Esophagus muscularis mucosa (tissue), 4 donors: Measurements from ENCODE around the gene TGM3. TPM values are rescaled to one million over a fixed set of nuclear protein-coding genes. Genes with fewer than 3 reads are reported as not detected.
A peak's percentile ranks its signal among the peaks of the same experiment; 100 is the strongest.

Source experiments
- DNase-seq: peaks from one replicate; pipeline ENCODE4 v3.0.0-alpha.2; 2017; ENCODE audit errors: extremely low spot score
- H3K27ac ChIP-seq, 4 donors: fragments of 200-600 bp; sonication (generic); replicated peaks in 1 of 4; 1 replicate in 3 of 4; 2 replicates in 1 of 4; pipeline ENCODE4 v1.5.1; 2016 to 2019; ENCODE audit warnings: mild to moderate bottlenecking in 1 of 4
- H3K27me3 ChIP-seq, 4 donors: fragments of 200-600 bp; sonication (generic); one replicate each; pipeline versions ENCODE4 v1.5.1 to v1.6.0; 2016 to 2019
- H3K36me3 ChIP-seq, 4 donors: fragments of 200-600 bp; sonication (generic); one replicate each; pipeline ENCODE4 v1.5.1; 2016 to 2019
- H3K4me1 ChIP-seq, 4 donors: fragments of 200-600 bp; sonication (generic); one replicate each; pipeline ENCODE4 v1.5.1; 2016 to 2019
- H3K4me3 ChIP-seq, 4 donors: fragments of 200-600 bp; sonication (generic); 1 replicate in 2 of 4; 2 replicates in 2 of 4; pipeline ENCODE4 v1.5.1; 2016 to 2019; ENCODE audit warnings: mild to moderate bottlenecking in 4 of 4, moderate library complexity in 1 of 4
- H3K9me3 ChIP-seq, 4 donors: fragments of 200-600 bp; sonication (generic); 1 replicate in 3 of 4; 2 replicates in 1 of 4; pipeline ENCODE4 v1.5.1; 2016 to 2019
- CTCF ChIP-seq, 3 experiments: fragments of 200-600 bp in 2 of 3; fragments of 450-650 bp in 1 of 3; sonication (generic) in 2 of 3; IDR thresholded peaks; one replicate each; pipeline ENCODE4 v1.5.1; 2017 to 2019; ENCODE audit warnings: antibody characterized with exemption in 3 of 3, mild to moderate bottlenecking in 2 of 3, moderate library complexity in 1 of 3
- EP300 ChIP-seq: sonication (generic); formaldehyde crosslinking; IDR thresholded peaks from one replicate; pipeline ENCODE4 v1.6.1; 2017; ENCODE audit warnings: antibody characterized with exemption
- POLR2A ChIP-seq: fragments of 450-650 bp; IDR thresholded peaks from one replicate; pipeline ENCODE4 v1.6.1; 2017; ENCODE audit warnings: antibody characterized with exemption, moderate library complexity, mild to moderate bottlenecking, low read depth
- POLR2AphosphoS5 ChIP-seq, 2 donors: sonication (generic); formaldehyde crosslinking; IDR thresholded peaks; one replicate each; pipeline ENCODE4 v1.6.1; 2017; ENCODE audit warnings: antibody characterized with exemption in 2 of 2
- WGBS: methylation state at CpG from one replicate; pipeline ENCODE4 v1.1.5; 2018; 5-methylcytosine and 5-hydroxymethylcytosine counted together
- intact Hi-C: fragments of 100-400 bp; cut with DNase I; formaldehyde crosslinking; loops from one replicate; pipeline ENCODE4 v1.15.1; 2023
- total RNA-seq, 4 donors: library from RNA; depleted of rRNA; stranded (reverse); fragments of >200 nt; gene quantifications; one replicate each; pipeline versions ENCODE4 v1.1.0 to v1.2.1, GENCODE V29; 2016

TGM3 gene
- total RNA-seq, 4 donors from 2014 or later, result 0.83 TPM; not detected in 3

- no peak for TF ChIP-seq POLR2AphosphoS5 (IDR thresholded peaks at IDR 0.05)
- no peak for TF ChIP-seq CTCF (IDR thresholded peaks at IDR 0.05)
- TF ChIP-seq EP300, result no peak
- TF ChIP-seq POLR2A, result no peak
- WGBS, result 90% methylated on average over 5 of the region's 5 CpGs
Measured at GRCh38 chr20:2337142-2337541, 41.3 kb downstream of the TGM3 start.

GRCh38 chr20:2338411-2339066, 42.7 kb downstream of the TGM3 start:
- peaks cover 0 to 15% (median 0%) of the 10 kb centered on the region in 4 donors for H3K27me3 ChIP-seq
- intact Hi-C loops, result no loop called here
- no peaks in the 10 kb centered on the region for H3K4me1 ChIP-seq
- no peak for TF ChIP-seq POLR2A
- TF ChIP-seq CTCF (IDR thresholded peaks at IDR 0.05), result no peak
- TF ChIP-seq POLR2AphosphoS5 (IDR thresholded peaks at IDR 0.05), result no peak
- no peak for TF ChIP-seq EP300
- no peak overlapping the region for H3K4me3 ChIP-seq
- H3K36me3 ChIP-seq, result no peaks in the 10 kb centered on the region
- no peak for DNase-seq
- H3K9me3 ChIP-seq, result no peaks in the 10 kb centered on the region
- no peak overlapping the region for H3K27ac ChIP-seq
- WGBS, result 64% methylated on average over 5 of the region's 5 CpGs

More at GRCh38 chr20:2337142-2337541, 41.3 kb downstream of the TGM3 start:
- Histone ChIP-seq H3K4me3 (no peak overlapping the region), H3K4me1 (no peaks in the 10 kb centered on the region), H3K9me3 (no peaks in the 10 kb centered on the region), H3K36me3 (no peaks in the 10 kb centered on the region), H3K27ac (no peak overlapping the region), H3K27me3 (peaks cover 0 to 18% (median 0%) of the 10 kb centered on the region in 4 donors)
- intact Hi-C loops, result no loop called here
- DNase-seq, result no peak

- no peak overlapping the region for H3K4me3 ChIP-seq
- TF ChIP-seq POLR2AphosphoS5 (IDR thresholded peaks at IDR 0.05), result no peak
- no peak for TF ChIP-seq CTCF (IDR thresholded peaks at IDR 0.05)
- no peak for TF ChIP-seq EP300
- peaks cover 0 to 15% (median 0%) of the 10 kb centered on the region in 4 donors for H3K27me3 ChIP-seq
- intact Hi-C loops, result no loop called here
- no peaks in the 10 kb centered on the region for H3K4me1 ChIP-seq
- H3K36me3 ChIP-seq, result no peaks in the 10 kb centered on the region
- no peak overlapping the region for H3K27ac ChIP-seq
- WGBS, result 71% methylated on average over 2 of the region's 11 CpGs
- H3K9me3 ChIP-seq, result no peaks in the 10 kb centered on the region
- DNase-seq, result peak; percentile 82
Measured at GRCh38 chr20:2340136-2340535, 44.3 kb downstream of the TGM3 start.

- peak; percentile 68 for DNase-seq
- no peaks in the 10 kb centered on the region for H3K4me1 ChIP-seq
- intact Hi-C loops, result no loop called here
- 74% methylated on average over 6 of the region's 6 CpGs for WGBS
- H3K27ac ChIP-seq, result no peak overlapping the region
- H3K27me3 ChIP-seq, result peaks cover 0 to 15% (median 0%) of the 10 kb centered on the region in 4 donors
- no peaks in the 10 kb centered on the region for H3K9me3 ChIP-seq
- H3K36me3 ChIP-seq, result no peaks in the 10 kb centered on the region
- TF ChIP-seq CTCF (IDR thresholded peaks at IDR 0.05) (no peak), EP300 (no peak), POLR2AphosphoS5 (IDR thresholded peaks at IDR 0.05) (no peak), POLR2A (no peak)
- H3K4me3 ChIP-seq, result no peak overlapping the region
Measured at GRCh38 chr20:2340823-2341222, 45.0 kb downstream of the TGM3 start.

GRCh38 chr20:2341336-2341735, 45.5 kb downstream of the TGM3 start:
- Histone ChIP-seq H3K4me3 (no peak overlapping the region), H3K36me3 (no peaks in the 10 kb centered on the region), H3K27me3 (peaks cover 0 to 18% (median 0%) of the 10 kb centered on the region in 4 donors), H3K4me1 (no peaks in the 10 kb centered on the region), H3K9me3 (no peaks in the 10 kb centered on the region), H3K27ac (no peak overlapping the region)
- no peak for DNase-seq
- TF ChIP-seq POLR2A, result no peak
- no peak for TF ChIP-seq CTCF (IDR thresholded peaks at IDR 0.05)
- TF ChIP-seq POLR2AphosphoS5 (IDR thresholded peaks at IDR 0.05), result no peak
- TF ChIP-seq EP300, result no peak
- WGBS, result 61% methylated on average over 7 of the region's 7 CpGs
- intact Hi-C loops, result no loop called here
